AG04449 (cell line): ENCODE data around the gene ITSN2.
"Not testable (repeated sequence)": the region's sequence is repeated elsewhere in the genome, so short reads cannot be mapped to it uniquely, and the experiment has no call there.

Source experiments
- CTCF ChIA-PET: fragments of 350-600 bp; formaldehyde crosslinking; extraction: SDS; loops from one replicate; lab custom pipeline; 2021; ENCODE audit warnings: antibody characterized with exemption; lab: Yijun Ruan, JAX
- POLR2A ChIA-PET: fragments of 400-600, 350-600 bp; formaldehyde crosslinking; extraction: SDS; loops from one replicate; lab custom pipeline; 2020; ENCODE audit warnings: antibody characterized with exemption, inconsistent platforms; lab: Yijun Ruan, JAX
- DNase-seq: peaks from one replicate; pipeline ENCODE4 v3.0.0-alpha.2; 2010; ENCODE audit warnings: low read depth, low spot score
- H3K4me3 ChIP-seq: 2 replicates; pipeline ENCODE4 v1.5.1; 2011; ENCODE audit warnings: low read depth, mild to moderate bottlenecking, control low read depth, low read length
- CTCF ChIP-seq: IDR thresholded peaks from one replicate; pipeline ENCODE4 v1.5.1; 2011; ENCODE audit warnings: mild to moderate bottlenecking, moderate library complexity, low read length, control low read depth, inconsistent platforms; ENCODE audit not compliant: insufficient read depth; ENCODE audit errors: missing control alignments

ITSN2 gene

DNA sequence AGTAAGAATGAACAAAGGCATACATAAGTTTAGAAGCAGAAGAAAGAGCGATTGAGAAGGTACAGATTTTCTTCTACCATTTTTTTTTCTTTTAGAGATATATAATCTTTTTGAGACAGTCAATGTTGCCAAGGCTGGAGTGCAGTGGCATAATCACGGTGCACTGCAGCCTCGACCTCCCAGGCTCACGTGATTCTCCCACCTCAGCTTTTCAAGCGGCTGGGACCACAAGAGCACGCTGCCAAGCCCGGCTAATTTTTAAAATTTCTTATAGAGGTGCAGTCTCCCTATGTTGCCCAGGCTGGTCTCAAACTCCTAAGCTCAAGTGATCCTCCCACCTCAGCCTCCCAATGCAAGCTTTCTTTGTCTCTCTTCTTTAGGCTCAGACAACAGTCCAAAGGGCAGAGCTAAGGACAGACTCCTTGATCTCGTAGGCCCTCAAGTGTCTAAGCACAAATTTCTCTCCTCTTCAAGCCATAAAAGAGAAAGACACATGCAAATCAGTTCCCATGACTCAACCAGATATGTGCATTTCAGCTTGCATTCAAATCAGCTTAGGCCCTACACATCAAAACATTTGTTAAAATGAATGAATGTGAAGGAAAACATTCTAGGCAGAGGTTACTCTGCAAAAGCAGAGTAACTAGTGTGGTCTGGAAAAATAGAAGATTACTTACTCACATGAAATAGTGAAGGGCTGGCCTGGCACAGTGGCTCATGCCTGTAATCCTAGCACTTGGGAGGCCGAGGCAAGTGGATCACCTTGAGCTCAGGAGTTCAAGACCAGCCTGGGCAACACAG, 18.0 kb downstream of the ITSN2 start:
- DNase-seq, result peak; percentile 34
- ChIA-PET CTCF (interaction anchor here (0.5 kb wide), 1 partner anchor 432 kb away, joined by 3 read pairs; no protein-coding TSS in a partner anchor), POLR2A (no interaction called here)
- no peak for TF ChIP-seq CTCF
- no peak overlapping the region for H3K4me3 ChIP-seq

GRCh38 chr2:24339856-24340262, 20.5 kb downstream of the ITSN2 start:
- H3K4me3 ChIP-seq, result no peak overlapping the region
- TF ChIP-seq CTCF, result no peak
- no peak for DNase-seq
- ChIA-PET CTCF (interaction anchor here (0.7 kb wide), 1 partner anchor 22 kb away, joined by 3 read pairs; no protein-coding TSS in a partner anchor), POLR2A (interaction anchor here (0.7 kb wide), 1 partner anchor 413 kb away, joined by 5 read pairs; the partner anchor contains the start of gene ATAD2B)

DNA sequence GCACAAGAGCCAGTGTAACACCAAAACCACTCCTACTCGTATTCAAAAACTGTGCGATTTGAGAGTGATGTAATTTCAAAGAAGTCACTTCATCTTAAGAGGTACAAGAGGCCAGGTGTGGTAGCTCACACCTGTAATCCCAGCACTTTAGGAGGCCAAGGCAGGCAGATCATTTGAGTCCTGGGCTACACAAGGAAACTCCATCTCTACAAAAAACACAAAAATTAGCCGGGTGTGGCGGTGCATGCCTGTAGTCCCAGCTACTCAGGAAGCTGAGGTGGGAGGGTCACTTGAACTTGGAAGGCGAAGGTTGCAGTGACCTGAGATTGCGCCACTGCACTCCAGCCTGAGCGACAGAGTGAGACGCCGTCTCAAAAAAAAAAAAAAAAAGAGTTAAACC, 21.2 kb downstream of the ITSN2 start:
- CTCF ChIA-PET, result interaction anchor here (0.7 kb wide), 1 partner anchor 22 kb away, joined by 3 read pairs; no protein-coding TSS in a partner anchor
- DNase-seq, H3K4me3 ChIP-seq: not testable (repeated sequence)
- POLR2A ChIA-PET, result interaction anchor here (0.7 kb wide), 1 partner anchor 412 kb away, joined by 5 read pairs; the partner anchor contains the start of gene ATAD2B

GRCh38 chr2:24337890-24338289, 22.4 kb downstream of the ITSN2 start:
- H3K4me3 ChIP-seq, result no peak overlapping the region
- CTCF ChIA-PET, result no interaction called here
- no peak for TF ChIP-seq CTCF
- DNase-seq, result no peak
- POLR2A ChIA-PET, result no interaction called here

DNA sequence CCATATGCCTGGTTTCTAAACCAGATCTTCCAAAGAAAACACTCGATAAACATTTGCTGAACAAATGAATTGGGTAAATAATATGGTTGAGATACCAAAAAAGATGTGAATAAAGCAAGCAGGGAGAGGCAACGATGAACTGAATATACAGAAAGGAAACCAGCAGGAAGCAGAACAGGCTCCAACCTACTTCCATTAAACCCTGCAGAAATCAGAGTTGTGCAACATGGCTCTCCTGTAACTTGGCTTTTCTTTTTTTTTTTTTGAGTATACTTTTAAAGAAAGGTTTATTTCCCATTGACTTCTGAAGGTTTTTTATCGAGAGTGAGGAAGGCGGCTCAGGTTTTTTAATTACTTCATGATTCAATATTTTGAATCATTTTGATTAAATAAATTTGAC, 23.5 kb downstream of the ITSN2 start:
- TF ChIP-seq CTCF, result no peak
- DNase-seq, result no peak
- POLR2A ChIA-PET, result no interaction called here
- H3K4me3 ChIP-seq, result no peak overlapping the region
- CTCF ChIA-PET, result no interaction called here

- no peak for TF ChIP-seq CTCF
- CTCF ChIA-PET, result no interaction called here
- peak; percentile 28 for DNase-seq
- POLR2A ChIA-PET, result no interaction called here
- H3K4me3 ChIP-seq, result no peak overlapping the region
Observed at GRCh38 chr2:24334245-24334633, 26.1 kb downstream of the ITSN2 start.
